Measurements from ENCODE around the gene ZDHHC5. TPM values are rescaled to one million over a fixed set of nuclear protein-coding genes. Genes with fewer than 3 reads are reported as not detected.
"Not testable (repeated sequence)": the region's sequence is repeated elsewhere in the genome, so short reads cannot be mapped to it uniquely, and the experiment has no call there.

The ZDHHC5 gene
- total RNA-seq, 2 donors from 2014 or later, result 58.2 to 79.9 TPM

DNA sequence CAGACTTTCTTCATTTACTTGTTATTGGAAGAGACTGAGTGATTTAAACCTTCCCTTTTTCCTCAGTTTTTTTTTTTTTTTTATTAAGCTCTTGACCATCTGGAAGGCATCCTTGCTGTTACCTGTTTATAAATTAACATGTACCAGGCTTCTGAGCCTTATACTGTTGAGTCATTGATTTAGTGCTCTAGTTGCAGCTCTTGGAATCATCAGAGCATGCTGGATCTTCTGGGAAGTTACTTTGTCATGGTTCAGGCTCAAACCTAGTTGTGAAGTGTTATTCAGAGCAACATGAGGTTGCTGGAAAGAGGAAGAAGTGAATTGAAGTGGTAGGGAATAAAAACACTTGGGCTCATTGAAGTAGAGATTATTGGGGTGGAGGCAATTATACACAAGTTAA lies 6.3 kb downstream of the ZDHHC5 start:
- H3K36me3 Mint-ChIP-seq (ENCODE audit: low read depth), result peaks cover 93% of the 10 kb centered on the region
- no peaks in the 10 kb centered on the region for H3K27me3 Mint-ChIP-seq
- H3K9me3 Mint-ChIP-seq, result no peaks in the 10 kb centered on the region
- peak overlapping the region; percentile 35 for H3K4me3 Mint-ChIP-seq
- H3K4me1 Mint-ChIP-seq, result peaks cover 40% of the 10 kb centered on the region
- H3K27ac Mint-ChIP-seq, result peak overlapping the region; percentile 28
- no peak for ATAC-seq (replicated peaks)

DNA sequence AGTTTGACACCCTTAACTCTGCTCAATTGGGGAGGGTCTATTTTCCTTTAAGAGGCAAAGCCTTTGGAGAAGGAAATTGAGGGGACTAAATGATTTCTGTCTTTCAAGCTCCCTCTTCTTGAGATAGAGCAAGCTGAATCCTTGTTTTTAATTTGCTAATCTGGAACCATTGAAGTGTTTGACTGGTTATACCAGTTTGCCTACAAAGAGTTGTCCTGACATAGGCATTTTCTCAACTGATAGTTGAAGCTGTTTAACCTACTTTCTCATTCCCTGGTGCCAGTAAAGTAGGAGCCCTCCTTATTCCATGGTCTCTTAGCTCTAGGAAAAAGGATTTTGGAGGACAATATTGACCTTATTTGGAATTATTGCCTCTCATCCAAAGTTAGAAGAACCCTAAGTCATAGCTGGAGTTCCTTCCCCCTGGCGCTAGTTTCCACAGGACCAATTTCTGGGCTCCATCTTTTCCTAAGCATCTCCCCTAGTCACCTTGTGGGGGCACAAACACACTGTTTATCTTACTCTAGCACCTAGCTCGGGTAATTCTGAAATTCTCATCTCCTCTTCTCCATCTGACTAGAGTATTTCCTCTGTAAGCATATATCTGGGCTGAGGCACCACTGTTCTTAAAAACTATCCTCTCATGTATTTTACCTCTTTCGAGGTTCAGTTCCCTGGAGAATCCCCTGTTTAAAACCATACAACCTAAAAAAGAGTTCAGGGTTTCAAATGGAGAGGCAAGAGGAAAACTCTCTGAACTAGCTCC lies 7.4 kb downstream of the ZDHHC5 start:
- peaks cover 41% of the 10 kb centered on the region for H3K4me1 Mint-ChIP-seq
- no peaks in the 10 kb centered on the region for H3K9me3 Mint-ChIP-seq
- peaks cover 89% of the 10 kb centered on the region for H3K36me3 Mint-ChIP-seq (ENCODE audit: low read depth)
- H3K4me3 Mint-ChIP-seq, result peak overlapping the region; percentile 31
- peak overlapping the region; percentile 28 for H3K27ac Mint-ChIP-seq
- H3K27me3 Mint-ChIP-seq, result no peaks in the 10 kb centered on the region
- peak; percentile 34 for ATAC-seq (replicated peaks)

DNA sequence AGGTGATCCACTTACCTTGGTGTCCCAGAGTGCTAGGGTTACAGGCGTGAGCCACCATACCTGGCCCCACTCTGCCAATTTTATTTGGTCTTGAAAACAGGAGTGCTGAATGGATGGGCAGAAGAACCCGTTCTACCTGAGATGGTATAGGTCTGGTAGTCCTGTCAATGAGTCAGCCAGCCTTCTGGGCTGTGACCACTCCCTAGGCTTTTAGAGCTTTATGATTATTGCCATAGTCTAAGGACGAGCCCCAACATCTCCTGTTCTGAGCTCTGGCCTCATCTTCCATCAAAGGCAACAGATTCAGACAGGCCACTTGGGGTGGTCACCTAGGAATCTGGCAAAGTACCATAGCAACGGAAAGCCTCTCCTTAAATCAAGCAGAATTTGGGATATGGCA lies 11.5 kb downstream of the ZDHHC5 start:
- peaks cover 89% of the 10 kb centered on the region for H3K36me3 Mint-ChIP-seq (ENCODE audit: low read depth)
- no peaks in the 10 kb centered on the region for H3K9me3 Mint-ChIP-seq
- peaks cover 47% of the 10 kb centered on the region for H3K4me1 Mint-ChIP-seq
- peak overlapping the region; percentile 66 for H3K4me3 Mint-ChIP-seq
- no peaks in the 10 kb centered on the region for H3K27me3 Mint-ChIP-seq
- no peak for ATAC-seq (replicated peaks)
- no peak overlapping the region for H3K27ac Mint-ChIP-seq

DNA sequence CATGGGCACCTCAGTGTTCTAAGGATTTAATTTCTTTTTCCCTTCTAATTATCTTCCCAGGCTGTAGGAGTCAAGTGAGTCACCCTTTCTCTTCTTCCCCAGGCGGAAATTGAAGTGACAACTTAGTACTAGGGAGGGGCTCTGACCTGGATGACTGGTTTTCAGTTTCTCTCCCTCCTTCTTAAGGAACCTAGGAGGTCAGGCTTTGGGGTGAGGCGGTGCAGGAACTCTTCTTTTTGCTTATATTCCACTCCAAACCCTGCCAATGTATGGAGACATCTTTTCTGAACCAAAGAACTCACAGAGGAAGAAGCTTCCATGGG lies 12.6 kb downstream of the ZDHHC5 start:
- H3K27me3 Mint-ChIP-seq, result no peaks in the 10 kb centered on the region
- peaks cover 89% of the 10 kb centered on the region for H3K36me3 Mint-ChIP-seq (ENCODE audit: low read depth)
- H3K9me3 Mint-ChIP-seq, result no peaks in the 10 kb centered on the region
- ATAC-seq (replicated peaks), result peak; percentile 95
- H3K4me3 Mint-ChIP-seq, result peak overlapping the region; percentile 66
- H3K4me1 Mint-ChIP-seq, result peaks cover 42% of the 10 kb centered on the region
- H3K27ac Mint-ChIP-seq, result peak overlapping the region; percentile 77

DNA sequence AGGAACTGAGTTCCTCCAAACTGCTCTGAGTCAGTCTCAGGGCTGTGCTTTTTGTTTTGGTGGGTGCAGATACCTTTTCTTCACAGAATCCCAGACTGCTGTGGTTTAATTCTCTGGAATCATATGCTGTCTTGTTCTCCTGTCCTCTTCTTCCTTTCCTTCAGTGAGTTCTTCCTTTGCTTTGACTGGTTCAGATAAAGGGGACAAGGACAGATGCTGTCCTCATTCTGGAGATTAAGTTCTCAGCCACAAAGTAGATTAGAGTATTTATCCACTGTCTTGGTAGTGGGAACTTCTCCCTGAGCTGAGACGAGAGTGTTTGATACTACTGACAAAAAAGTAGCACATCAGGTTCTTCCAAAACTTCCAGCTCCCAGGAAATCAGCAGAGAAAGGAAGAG lies 13.3 kb downstream of the ZDHHC5 start:
- peak overlapping the region; percentile 77 for H3K27ac Mint-ChIP-seq
- H3K4me3 Mint-ChIP-seq, result peak overlapping the region; percentile 66
- peaks cover 89% of the 10 kb centered on the region for H3K36me3 Mint-ChIP-seq (ENCODE audit: low read depth)
- H3K27me3 Mint-ChIP-seq, result no peaks in the 10 kb centered on the region
- no peaks in the 10 kb centered on the region for H3K9me3 Mint-ChIP-seq
- ATAC-seq (replicated peaks), result no peak
- H3K4me1 Mint-ChIP-seq, result peaks cover 37% of the 10 kb centered on the region

DNA sequence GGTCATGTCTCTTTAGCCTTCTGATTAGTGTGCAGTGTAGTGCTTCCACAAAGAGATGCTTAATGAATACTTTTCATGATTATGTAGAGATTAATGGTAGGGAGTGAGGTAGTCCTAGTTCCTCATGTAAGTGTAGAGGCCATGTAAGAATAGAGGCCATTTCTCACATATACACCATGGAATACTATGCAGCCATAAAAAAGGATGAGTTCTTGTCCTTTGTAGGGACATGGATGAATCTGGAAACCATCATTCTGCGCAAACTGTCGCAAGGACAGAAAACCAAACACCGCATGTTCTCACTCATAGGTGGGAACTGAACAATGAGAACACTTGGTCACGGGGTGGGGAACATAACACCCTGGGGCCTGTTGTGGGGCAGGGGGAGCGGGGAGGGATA lies 22.6 kb downstream of the ZDHHC5 start:
- H3K36me3 Mint-ChIP-seq (ENCODE audit: low read depth), result peaks cover 100% of the 10 kb centered on the region
- H3K4me3 Mint-ChIP-seq; H3K4me1 Mint-ChIP-seq; H3K9me3 Mint-ChIP-seq; H3K27me3 Mint-ChIP-seq; ATAC-seq (replicated peaks); H3K27ac Mint-ChIP-seq: not testable (repeated sequence)

DNA sequence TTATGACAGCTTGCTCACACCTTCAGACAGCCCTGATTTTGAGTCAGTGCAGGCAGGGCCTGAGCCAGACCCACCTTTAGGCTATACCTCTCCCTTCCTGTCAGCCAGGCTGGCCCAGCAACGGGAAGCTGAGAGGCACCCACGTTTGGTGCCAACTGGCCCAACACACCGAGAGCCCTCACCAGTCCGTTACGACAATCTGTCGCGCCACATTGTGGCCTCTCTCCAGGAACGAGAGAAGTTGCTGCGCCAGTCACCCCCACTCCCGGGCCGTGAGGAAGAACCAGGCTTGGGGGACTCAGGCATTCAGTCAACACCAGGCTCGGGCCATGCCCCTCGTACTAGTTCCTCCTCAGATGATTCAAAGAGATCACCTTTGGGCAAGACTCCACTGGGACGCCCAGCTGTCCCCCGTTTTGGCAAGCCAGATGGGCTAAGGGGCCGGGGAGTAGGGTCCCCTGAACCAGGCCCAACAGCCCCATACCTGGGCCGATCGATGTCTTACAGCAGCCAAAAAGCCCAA lies 31.0 kb downstream of the ZDHHC5 start:
- no peak for ATAC-seq (replicated peaks)
- Mint-ChIP-seq H3K36me3 (ENCODE audit: low read depth) (peaks cover 99% of the 10 kb centered on the region), H3K27me3 (no peaks in the 10 kb centered on the region), H3K4me1 (peaks cover 4% of the 10 kb centered on the region), H3K4me3 (no peak overlapping the region), H3K9me3 (no peaks in the 10 kb centered on the region), H3K27ac (peak overlapping the region; percentile 44)

DNA sequence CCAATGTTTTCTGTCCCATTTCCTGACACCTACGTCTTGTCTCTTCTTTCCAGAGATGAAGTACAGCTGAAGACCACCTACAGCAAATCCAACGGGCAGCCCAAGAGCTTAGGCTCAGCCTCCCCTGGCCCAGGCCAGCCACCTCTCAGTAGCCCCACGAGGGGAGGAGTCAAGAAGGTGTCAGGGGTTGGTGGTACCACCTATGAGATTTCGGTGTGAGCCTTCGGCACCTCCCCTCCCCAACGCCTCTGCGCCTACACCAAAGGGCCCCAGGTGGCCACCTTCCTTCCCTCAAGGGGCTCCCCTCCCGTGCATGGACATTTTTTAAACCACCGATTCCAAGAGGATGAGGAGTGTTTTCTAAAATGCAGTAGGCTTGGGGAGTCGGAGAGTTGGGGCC lies 31.9 kb downstream of the ZDHHC5 start:
- Mint-ChIP-seq H3K36me3 (ENCODE audit: low read depth) (peaks cover 99% of the 10 kb centered on the region), H3K4me1 (peaks cover 4% of the 10 kb centered on the region), H3K27me3 (no peaks in the 10 kb centered on the region), H3K4me3 (no peak overlapping the region), H3K9me3 (no peaks in the 10 kb centered on the region), H3K27ac (peak overlapping the region; percentile 34)
- ATAC-seq (replicated peaks), result no peak

DNA sequence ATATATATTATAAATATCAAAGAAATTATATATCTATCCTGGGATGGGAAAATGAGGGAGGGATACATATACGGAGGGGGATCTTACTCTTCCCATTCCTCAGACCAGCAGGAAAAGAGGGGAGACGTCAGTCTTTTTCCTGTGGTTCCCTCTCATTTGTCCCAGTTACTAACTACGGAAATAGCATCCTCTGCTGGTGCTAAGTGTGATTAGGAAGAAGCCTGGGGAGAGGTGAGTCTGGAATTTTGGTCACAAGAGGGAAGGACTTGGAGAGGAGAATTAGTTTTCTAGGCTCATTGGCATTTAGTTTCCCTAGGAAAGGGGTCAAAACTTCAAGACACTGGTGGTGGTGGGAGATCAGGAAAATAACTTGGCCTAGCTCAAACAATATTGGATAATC lies 32.5 kb downstream of the ZDHHC5 start:
- no peaks in the 10 kb centered on the region for H3K9me3 Mint-ChIP-seq
- no peak overlapping the region for H3K27ac Mint-ChIP-seq
- H3K4me1 Mint-ChIP-seq, result peaks cover 4% of the 10 kb centered on the region
- no peak for ATAC-seq (replicated peaks)
- H3K27me3 Mint-ChIP-seq, result no peaks in the 10 kb centered on the region
- no peak overlapping the region for H3K4me3 Mint-ChIP-seq
- H3K36me3 Mint-ChIP-seq (ENCODE audit: low read depth), result peaks cover 97% of the 10 kb centered on the region

DNA sequence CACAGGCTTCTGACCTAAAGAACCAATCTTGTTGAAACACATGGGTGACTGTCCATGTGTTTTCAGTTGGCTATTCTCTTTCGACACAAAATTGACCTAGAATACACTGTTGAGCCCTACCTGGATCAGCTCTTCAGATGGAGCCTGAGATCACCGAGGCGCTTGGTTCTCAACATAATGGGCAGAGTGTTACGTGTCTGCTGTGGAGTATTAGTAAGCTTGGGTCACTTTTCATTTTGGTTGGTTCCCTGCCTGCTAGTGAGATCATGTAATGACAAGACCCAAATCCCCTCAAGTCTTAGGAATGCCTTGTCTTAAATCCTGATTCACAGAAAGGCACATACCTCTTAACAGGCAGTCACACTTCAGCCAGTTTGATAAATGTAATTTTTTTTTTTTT lies 35.4 kb downstream of the ZDHHC5 start:
- Mint-ChIP-seq H3K4me1 (peaks cover under 1% of the 10 kb centered on the region), H3K4me3 (no peak overlapping the region), H3K9me3 (no peaks in the 10 kb centered on the region), H3K36me3 (ENCODE audit: low read depth) (peaks cover 95% of the 10 kb centered on the region), H3K27me3 (no peaks in the 10 kb centered on the region), H3K27ac (no peak overlapping the region)
- ATAC-seq (replicated peaks), result no peak

DNA sequence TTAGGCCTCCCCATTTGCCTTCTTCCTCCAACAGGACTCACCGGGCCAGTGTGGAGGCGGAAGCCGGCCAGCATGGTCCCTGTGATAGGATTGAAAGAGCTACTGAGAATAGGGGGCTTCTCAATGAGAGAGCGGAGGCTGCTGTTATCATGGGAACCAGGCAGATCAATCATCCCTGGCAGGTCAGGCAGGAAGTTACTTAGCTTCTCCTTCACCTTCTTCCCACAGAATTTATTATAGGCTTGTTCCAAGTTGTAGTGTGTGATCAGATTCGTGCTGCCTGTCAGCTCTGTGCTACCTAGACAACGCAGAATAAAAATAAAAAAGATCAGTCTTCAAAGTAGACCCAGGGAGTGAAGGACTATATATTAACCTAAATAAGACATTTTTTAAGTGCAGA lies 37.0 kb downstream of the ZDHHC5 start:
- no peaks in the 10 kb centered on the region for H3K27me3 Mint-ChIP-seq
- no peak for ATAC-seq (replicated peaks)
- H3K4me3 Mint-ChIP-seq, result no peak overlapping the region
- H3K4me1 Mint-ChIP-seq, result peaks cover 7% of the 10 kb centered on the region
- H3K36me3 Mint-ChIP-seq (ENCODE audit: low read depth), result peaks cover 84% of the 10 kb centered on the region
- no peaks in the 10 kb centered on the region for H3K9me3 Mint-ChIP-seq
- H3K27ac Mint-ChIP-seq, result peak overlapping the region; percentile 6

DNA sequence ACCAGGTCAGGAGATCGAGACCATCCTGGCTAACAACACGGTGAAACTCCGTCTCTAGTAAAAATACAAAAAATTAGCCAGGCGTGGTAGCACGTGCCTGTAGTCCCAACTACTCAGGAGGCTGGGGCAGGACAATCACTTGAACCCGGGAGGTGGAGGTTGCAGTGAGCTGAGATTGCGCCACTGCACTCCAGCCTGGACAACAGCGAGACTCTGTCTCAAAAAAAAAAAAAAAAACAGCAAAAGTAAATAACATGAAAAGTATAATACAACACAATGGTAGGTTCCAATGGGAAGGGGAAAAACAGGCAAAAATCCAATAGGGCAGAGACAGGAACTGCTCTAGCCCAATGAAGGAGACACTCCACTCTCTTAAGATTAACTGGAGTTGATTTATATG lies 37.5 kb downstream of the ZDHHC5 start:
- not testable (repeated sequence) for H3K9me3 Mint-ChIP-seq; H3K4me3 Mint-ChIP-seq; H3K27ac Mint-ChIP-seq; H3K27me3 Mint-ChIP-seq; ATAC-seq (replicated peaks)
- H3K4me1 Mint-ChIP-seq, result peaks cover 12% of the 10 kb centered on the region
- peaks cover 79% of the 10 kb centered on the region for H3K36me3 Mint-ChIP-seq (ENCODE audit: low read depth)

DNA sequence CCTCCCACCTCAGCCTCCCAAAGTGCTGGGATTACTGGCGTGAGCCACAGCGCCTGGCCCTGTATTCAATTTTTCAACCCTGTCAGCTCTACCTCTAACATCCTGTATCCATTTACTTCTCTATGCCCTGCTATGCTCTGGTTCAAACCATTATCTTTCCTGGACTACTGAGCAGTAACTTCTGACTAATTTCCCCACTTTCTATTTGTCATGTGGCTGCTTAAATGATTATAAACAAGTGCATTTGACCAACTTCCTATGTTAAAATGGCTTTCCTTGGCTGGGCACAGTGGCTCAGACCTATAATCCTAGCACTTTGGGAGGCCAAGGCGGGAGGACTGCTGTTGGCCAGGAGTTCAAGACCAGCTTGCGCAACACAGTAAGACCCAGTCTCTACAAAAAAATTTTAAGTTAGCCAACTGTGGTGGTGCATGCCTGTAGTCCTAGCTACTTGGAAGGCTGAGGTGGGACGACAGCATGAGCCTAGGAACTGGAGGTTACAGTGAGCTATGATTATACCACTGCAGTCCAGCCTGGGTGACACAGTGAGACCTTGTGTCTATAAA lies 42.0 kb downstream of the ZDHHC5 start:
- Mint-ChIP-seq H3K9me3 (no peaks in the 10 kb centered on the region), H3K4me1 (peaks cover 27% of the 10 kb centered on the region), H3K27ac (peak overlapping the region; percentile 51), H3K4me3 (peak overlapping the region; percentile 97), H3K27me3 (no peaks in the 10 kb centered on the region), H3K36me3 (ENCODE audit: low read depth) (peaks cover 55% of the 10 kb centered on the region)
- no peak for ATAC-seq (replicated peaks)

DNA sequence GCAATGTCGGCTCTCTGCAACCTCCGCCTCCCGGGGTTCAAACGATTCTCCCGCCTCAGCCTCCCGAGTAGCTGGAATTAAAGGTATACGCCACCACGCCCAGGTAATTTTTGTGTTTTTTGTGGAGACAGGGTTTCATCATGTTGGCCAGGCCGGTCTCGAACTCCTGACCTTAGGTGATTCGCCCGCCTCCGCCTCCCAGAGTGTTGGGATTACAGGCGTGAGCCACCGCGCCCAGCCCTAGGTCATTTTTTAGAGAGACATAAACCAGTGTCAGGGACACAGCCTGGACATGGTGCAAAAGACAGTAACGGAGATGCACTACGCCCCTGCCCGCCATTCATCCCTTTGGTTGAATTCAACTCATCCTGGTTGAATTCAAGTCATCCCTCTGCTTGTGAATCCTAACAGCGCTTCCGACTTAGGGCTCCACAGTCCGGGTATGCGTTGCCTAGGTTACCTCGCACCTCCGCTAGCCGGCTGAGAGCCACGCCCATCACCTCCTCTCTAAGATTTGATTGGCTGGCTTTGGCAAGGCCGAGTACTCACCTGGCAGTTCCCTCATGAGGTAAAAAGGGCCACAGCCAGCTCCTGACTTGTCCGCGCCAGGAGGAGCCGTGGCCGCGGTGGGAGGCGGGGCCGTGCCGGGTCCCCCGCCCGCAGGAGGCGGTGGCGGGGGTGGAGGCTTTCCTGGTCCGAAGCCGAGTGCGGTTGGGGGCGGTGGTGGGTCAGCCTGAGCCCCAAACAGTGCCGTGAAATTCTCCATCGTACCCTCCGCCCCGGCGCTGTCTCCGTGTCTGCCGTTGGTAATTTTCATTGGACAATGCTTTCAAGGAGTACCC lies 43.7 kb downstream of the ZDHHC5 start, which contains the start of gene MED19:
Gene MED19 (minus strand): TSS at position 802 of the 842 bp plus-strand sequence. CDS start 36 bp downstream, at position 766.
- Mint-ChIP-seq H3K27ac (peak within 1 kb of the TSS; percentile 94), H3K9me3 (no peaks in the 10 kb centered on the region), H3K36me3 (ENCODE audit: low read depth) (peaks cover 39% of the 10 kb centered on the region), H3K4me1 (peaks cover 27% of the 10 kb centered on the region), H3K27me3 (no peaks in the 10 kb centered on the region), H3K4me3 (peak within 1 kb of the TSS; percentile 97)
- peak; percentile 51 for ATAC-seq (replicated peaks)

All from activated T-helper 17 cell treated with anti-CD3 and anti-CD28 coated beads, Interleukin-2, amount 50 U/mL, for 72 hours (primary cell).